Inflammatory macrophage treated with lipopolysaccharide for 4 hours (primary cell): ENCODE measurements around the gene PSMD12.
"Not testable (repeated sequence)": the region's sequence is repeated elsewhere in the genome, so short reads cannot be mapped to it uniquely, and the experiment has no call there.

ENCODE experiments used
- DNase-seq: peaks from one replicate; pipeline ENCODE4 v3.0.0-alpha.2; 2020

PSMD12 gene

GRCh38 chr17:67366193-67367157 is at the start of gene PSMD12:
Gene PSMD12 (minus strand): TSS chr17:67366577. CDS start chr17:67366519, 58 bp downstream.
- peak; percentile 94 for DNase-seq

GRCh38 chr17:67415291-67415690 is 48.9 kb upstream of the PSMD12 start:
- no peak for DNase-seq

DNA sequence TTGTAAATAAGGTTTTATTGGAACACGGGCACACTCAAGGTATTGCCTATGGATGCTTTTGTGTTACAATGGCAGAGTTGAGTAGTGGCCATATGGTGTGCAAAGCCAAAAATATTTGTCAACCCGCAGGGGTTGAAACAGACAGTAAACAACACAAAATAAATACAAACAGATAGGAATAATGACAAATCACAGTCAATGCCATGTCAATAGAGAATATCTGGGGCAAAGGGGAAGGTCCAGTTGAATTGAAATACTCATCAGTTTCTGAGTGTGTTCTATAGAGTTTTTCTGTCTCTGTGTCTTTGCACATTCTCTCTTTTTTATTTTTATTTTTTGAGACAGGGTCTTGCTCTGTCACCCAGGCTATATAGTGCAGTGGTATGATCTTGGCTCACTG is 48.2 kb upstream of the PSMD12 start:
- DNase-seq, result no peak

- no peak for DNase-seq
Measured at GRCh38 chr17:67414130-67414529, 47.8 kb upstream of the PSMD12 start.

GRCh38 chr17:67413388-67413787 is 47.0 kb upstream of the PSMD12 start:
- DNase-seq, result no peak

DNA sequence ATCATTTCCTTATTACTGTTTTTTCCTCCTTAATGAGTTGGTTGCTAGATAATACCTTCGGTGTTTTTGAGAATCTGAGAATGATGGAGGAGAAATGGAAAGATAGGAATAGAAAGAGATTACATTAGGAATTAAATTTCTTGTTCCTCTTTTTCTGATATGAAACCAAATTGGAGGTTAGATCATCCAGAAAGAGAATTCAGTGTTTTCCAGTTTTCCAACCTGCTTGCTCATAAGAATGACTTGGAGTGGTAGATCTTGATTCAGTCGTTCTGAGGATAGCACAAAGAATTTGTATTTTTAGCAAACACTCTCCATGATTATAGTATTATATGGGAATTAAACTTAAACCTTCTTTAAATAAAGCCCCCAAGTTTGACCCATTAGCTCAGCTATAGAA is 46.6 kb upstream of the PSMD12 start:
- no peak for DNase-seq

DNA sequence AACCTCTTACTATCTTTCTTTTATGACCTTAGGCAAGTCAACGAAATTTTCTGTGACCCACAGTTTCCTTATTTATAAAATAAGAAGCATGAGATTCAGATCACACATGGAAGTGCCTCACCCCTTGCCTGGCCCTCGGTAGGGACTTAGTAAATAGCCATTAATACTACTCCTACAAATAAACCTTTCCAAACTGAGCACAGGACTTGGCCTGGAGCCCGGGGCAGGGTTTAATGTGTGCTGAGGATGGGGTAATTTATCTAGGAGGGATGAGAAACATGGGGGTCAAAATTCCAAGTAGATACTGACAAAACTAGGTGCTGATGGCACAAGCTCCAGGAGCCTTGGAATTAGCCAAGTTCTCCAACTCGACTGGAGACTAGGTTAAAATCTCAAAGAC is 45.7 kb upstream of the PSMD12 start:
- no peak for DNase-seq

DNA sequence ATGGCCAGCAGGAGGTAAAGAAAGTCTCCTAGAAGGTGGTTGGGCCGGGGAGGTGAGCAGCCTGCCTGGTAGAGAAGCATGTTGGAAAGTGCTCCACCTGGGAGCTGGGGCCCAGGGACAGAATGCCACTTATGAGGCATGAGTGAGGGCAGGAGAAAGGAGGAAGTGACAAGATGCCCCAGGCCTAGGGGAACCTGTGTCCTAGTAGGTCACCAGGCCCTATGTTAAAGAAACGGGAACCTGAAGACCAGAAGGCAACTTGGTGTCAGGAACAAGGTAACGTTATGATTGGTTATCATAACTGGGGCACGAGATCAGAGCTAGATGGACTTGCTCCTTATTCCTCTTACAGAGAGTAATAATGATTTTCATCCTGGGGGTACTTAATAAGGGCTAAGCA is 45.0 kb upstream of the PSMD12 start:
- DNase-seq, result peak; percentile 65

DNA sequence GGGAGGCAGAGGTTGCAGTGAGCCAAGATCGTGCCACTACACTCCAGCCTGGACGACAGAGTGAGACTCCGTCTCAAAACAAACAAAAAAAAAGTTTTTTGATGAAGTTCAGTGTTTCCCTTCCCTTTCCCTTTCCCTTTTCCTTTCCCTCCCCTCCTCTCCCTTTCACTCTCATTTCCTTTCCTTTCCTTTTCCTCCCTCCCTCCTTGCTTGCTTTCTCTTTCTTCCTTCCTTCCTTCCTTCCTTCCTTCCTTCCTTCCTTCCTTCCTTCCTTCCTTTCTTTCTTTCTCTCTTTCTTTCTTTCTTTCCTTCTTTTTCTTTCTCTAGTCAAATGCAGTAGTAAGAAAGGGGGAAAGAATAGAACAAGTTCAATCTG is 42.1 kb upstream of the PSMD12 start:
- not testable (repeated sequence) for DNase-seq

DNA sequence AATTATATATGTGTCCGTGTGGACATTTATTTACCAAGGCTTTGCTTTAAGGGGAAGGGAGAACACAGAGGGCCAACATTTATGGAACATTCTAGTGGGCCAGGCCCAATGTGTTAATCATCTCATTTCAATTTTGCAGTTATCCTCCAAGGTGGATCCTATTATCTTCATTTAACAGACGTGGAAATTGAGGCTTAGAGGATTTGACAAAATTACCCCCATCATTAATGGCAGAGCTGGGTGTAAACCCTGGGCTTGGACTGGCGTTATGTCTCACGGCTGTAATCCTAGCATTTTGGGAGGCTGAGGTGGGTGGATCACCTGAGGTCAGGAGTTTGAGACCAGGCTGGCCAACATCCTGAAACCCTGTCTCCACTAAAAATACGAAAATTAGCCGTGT is 37.1 kb upstream of the PSMD12 start:
- DNase-seq, result no peak

GRCh38 chr17:67403065-67403464 is 36.7 kb upstream of the PSMD12 start:
- no peak for DNase-seq

GRCh38 chr17:67401598-67402504 is 35.5 kb upstream of the PSMD12 start:
- DNase-seq, result peak; percentile 91

DNA sequence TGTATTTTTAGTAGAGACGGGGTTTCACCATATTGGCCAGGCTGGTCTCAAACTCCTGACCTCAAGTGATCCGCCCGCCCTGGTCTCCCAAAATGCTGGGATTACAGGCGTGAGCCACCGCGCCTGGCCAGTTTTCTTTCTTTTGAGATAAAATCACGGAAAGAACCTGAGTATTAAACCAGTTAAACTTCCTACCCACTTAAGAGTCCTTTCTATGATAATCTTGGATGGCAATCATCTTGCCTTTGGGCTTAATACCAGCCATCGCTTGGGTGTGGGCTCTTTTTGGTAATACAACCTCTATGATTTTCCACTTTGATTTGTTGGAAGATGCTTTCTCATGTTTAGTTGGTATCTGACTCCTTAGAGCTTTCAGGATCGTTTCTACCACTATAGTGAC is 34.7 kb upstream of the PSMD12 start:
- no peak for DNase-seq

- no peak for DNase-seq
Measured at GRCh38 chr17:67400193-67400592, 33.8 kb upstream of the PSMD12 start.

DNA sequence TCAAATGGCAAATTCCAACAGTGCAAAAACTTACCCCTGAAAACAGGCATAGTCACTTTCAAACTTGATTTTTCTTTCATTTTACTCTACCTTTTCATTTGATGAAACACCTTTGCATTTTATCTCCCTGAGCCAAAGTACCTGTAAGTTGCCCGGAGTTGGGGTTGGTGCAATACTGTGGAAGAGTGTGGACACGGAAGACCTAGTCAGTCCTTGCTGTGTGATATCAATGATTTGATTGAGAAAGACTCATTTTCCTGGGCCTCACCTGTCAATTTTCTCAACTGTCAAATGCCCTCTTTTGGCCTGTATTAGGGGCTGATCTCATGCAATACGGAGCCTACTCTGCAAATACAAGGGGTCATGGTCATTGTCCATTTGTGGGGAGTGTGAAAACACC is 33.3 kb upstream of the PSMD12 start:
- no peak for DNase-seq

- no peak for DNase-seq
Measured at GRCh38 chr17:67393809-67394397, 27.5 kb upstream of the PSMD12 start.

GRCh38 chr17:67392111-67392510 is 25.7 kb upstream of the PSMD12 start:
- no peak for DNase-seq

- peak; percentile 90 for DNase-seq
Measured at GRCh38 chr17:67390646-67391361, 24.4 kb upstream of the PSMD12 start.

DNA sequence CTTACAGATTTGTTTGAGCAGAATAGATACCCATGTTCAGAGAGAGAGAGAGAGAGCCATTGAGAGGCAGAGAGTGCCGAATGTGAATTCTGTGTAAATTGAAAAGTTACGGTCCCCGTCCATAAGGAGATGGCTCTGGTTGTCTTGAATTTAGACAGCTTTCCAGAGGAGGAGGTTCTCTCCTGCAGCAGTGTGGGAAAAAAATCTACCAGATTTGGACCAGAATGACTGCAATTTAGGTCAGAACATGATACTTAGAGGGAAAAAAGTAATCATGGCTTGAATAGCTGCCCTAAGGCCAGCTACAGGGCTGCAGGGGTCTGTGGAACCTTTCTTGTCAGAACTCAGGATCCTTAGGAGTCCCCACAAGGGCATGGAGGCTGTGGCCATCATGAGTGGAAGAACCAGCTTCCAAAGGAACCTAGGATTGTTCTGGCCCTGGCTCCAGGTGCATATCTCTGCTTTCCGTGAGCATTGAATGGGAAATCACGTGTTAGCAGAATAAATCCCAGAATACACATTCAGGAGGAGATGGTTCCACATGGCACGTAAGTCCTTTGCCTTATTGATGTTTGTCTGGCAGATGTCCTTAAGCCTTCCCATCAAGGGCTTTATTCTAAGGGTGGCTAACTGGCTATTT is 23.7 kb upstream of the PSMD12 start:
- DNase-seq, result no peak

- no peak for DNase-seq
Measured at GRCh38 chr17:67388986-67389385, 22.6 kb upstream of the PSMD12 start.

GRCh38 chr17:67388536-67388935 is 22.2 kb upstream of the PSMD12 start:
- DNase-seq, result not testable (repeated sequence)

DNA sequence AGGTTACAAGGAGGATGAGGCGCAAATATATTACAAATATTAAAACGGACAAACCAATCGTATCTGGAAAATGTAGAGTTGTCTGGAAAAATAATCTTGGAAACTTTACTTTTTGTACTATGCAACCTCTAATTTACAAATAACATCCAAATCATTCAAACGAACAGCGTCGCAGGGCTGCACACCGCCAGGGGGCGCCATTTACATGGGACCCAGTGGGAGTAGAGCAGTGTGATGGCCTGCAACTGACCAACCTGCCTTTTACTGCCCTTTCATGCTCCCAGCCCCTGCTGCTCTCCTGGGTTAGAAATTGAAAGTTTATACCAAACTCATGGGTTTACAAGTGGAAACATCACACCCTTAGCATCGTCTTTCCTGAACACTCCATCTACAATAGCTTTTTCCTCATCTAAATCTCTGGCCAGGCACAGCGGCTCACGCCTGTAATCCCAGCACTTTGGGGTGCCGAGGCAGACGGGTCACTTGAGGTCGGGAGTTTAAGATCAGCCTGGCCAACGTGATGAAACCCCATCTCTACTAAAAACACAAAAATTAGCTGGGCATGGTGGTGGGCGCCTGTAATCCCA is 20.7 kb upstream of the PSMD12 start:
- DNase-seq, result peak; percentile 67
